K562 (cell line): ENCODE measurements around the gene EFHC1. TPM values are rescaled to one million over a fixed set of nuclear protein-coding genes. Genes with fewer than 3 reads are reported as not detected.

Experiments
- ARID1B ChIP-seq: fragments of 450-650 bp; IDR thresholded peaks from 2 replicates; pipeline ENCODE4 v1.6.1; 2016; ENCODE audit warnings: antibody characterized with exemption, mild to moderate bottlenecking, inconsistent platforms
- ARNT ChIP-seq, 2 experiments: fragments of 450-650 bp; IDR thresholded peaks; 2 replicates each; pipeline ENCODE4 v1.6.1; 2016; ENCODE audit warnings: mild to moderate bottlenecking in 1 of 2
- CEBPG ChIP-seq, 3 experiments: fragments of 200-800 bp in 1 of 3; sonication (Bioruptor generic) in 1 of 3; sonication (generic) in 1 of 3; formaldehyde crosslinking in 1 of 3; IDR thresholded peaks in 2 of 3; conservative IDR thresholded peaks in 1 of 3; 2 replicates each; pipeline versions ENCODE4 v1.6.1 to v1.8.0; 2016 to 2022; ENCODE audit warnings: missing compliant biosample characterization in 2 of 3, missing genetic modification characterization in 2 of 3, mild to moderate bottlenecking in 1 of 3, missing genetic modification reagents in 1 of 3
- EHMT2 ChIP-seq: fragments of 450-650 bp; IDR thresholded peaks from 2 replicates; pipeline ENCODE4 v1.6.1; 2018; ENCODE audit warnings: antibody characterized with exemption
- HDAC8 ChIP-seq: fragments of 450-650 bp; IDR thresholded peaks from 2 replicates; pipeline ENCODE4 v1.6.1; 2016; ENCODE audit warnings: mild to moderate bottlenecking, missing genetic modification characterization, moderate library complexity, missing compliant biosample characterization
- NFYB ChIP-seq: IDR thresholded peaks from 2 replicates; pipeline ENCODE4 v1.6.1; 2011; ENCODE audit warnings: mild to moderate bottlenecking, moderate library complexity; ENCODE audit not compliant: insufficient read length; ENCODE audit errors: extremely low read depth
- RBM25 ChIP-seq: fragments of 200-400 bp; formaldehyde crosslinking; IDR thresholded peaks from 2 replicates; pipeline ENCODE4 v1.6.1; 2018; ENCODE audit warnings: low read length, low read depth, moderate library complexity; ENCODE audit not compliant: severe bottlenecking
- RCOR1 ChIP-seq, 2 experiments: IDR thresholded peaks; 2 replicates each; pipeline ENCODE4 v1.6.1; 2012; ENCODE audit warnings: low read depth in 2 of 2, low read length in 2 of 2, borderline replicate concordance in 1 of 2, improper control_type of control experiment in 1 of 2
- SIN3B ChIP-seq: fragments of 450-650 bp; IDR thresholded peaks from 2 replicates; pipeline ENCODE4 v1.6.1; 2017; ENCODE audit warnings: low read depth, mild to moderate bottlenecking, moderate library complexity
- SMARCA5 ChIP-seq: fragments of 450-650 bp; IDR thresholded peaks from 2 replicates; pipeline ENCODE4 v1.6.1; 2016
- TEAD1 ChIP-seq, 2 experiments: fragments of 450-650 bp in 1 of 2; sonication (generic) in 1 of 2; formaldehyde crosslinking; IDR thresholded peaks; 2 replicates each; pipeline versions ENCODE4 v1.4.0 to v1.8.0; 2020 to 2022; ENCODE audit warnings: mild to moderate bottlenecking in 2 of 2, missing genetic modification reagents in 1 of 2
- TRIM24 ChIP-seq, 2 experiments: fragments of 450-650 bp; IDR thresholded peaks; 2 replicates each; pipeline ENCODE4 v1.6.1; 2016
- ZFP36 ChIP-seq: fragments of 150-350 bp; IDR thresholded peaks from 2 replicates; pipeline ENCODE4 v1.6.1; 2018; ENCODE audit warnings: low read length, low read depth; ENCODE audit not compliant: partially characterized antibody
- ZNF146 ChIP-seq: IDR thresholded peaks from one replicate; pipeline ENCODE4 v1.6.1; 2018; ENCODE audit warnings: missing compliant biosample characterization; ENCODE audit not compliant: unreplicated experiment
- ZNF224 ChIP-seq: sonication (generic); formaldehyde crosslinking; IDR thresholded peaks from 2 replicates; pipeline ENCODE4 v1.8.0; 2022; ENCODE audit warnings: mild to moderate bottlenecking, missing genetic modification reagents
- ZNF507 ChIP-seq: conservative IDR thresholded peaks from 2 replicates; pipeline ENCODE4 v1.6.1; 2017; ENCODE audit warnings: missing genetic modification characterization, missing compliant biosample characterization
- ZNF707 ChIP-seq: fragments of 250-450 bp; sonication (Bioruptor Pico); conservative IDR thresholded peaks from 2 replicates; pipeline ENCODE4 v1.8.0; 2022; ENCODE audit warnings: inconsistent platforms, mild to moderate bottlenecking, moderate library complexity
- ZNF79 ChIP-seq: fragments of 250-450 bp; sonication (Bioruptor Pico); IDR thresholded peaks from 2 replicates; pipeline ENCODE4 v1.4.0; 2020; ENCODE audit warnings: low read depth, mild to moderate bottlenecking, moderate library complexity
- polyA plus RNA-seq, 8 experiments: library from polyadenylated mRNA; depleted of rRNA in 4 of 8; stranded (reverse) in 5 of 8; unstranded in 3 of 8; fragments of >200 nt; fragmentation: Nextera tagmentation in 2 of 8; fragmentation: Illumina TruSeq in 1 of 8; extraction: Ambion mirVana in 2 of 8; extraction: Trizol in 1 of 8; gene quantifications; 2 replicates each; pipeline versions ENCODE4 v1.2.1 to v1.2.3, GENCODE V29; 2011 to 2014; ENCODE audit warnings: inconsistent platforms in 1 of 8, missing spikeins in 1 of 8
- total RNA-seq, 7 experiments: library from RNA; depleted of rRNA in 6 of 7; stranded (reverse); fragments of >200 nt in 6 of 7; fragmentation: Illumina TruSeq in 2 of 7; extraction: Trizol in 2 of 7; gene quantifications; 2 replicates each; pipeline versions ENCODE4 v1.2.1 to v1.2.3, GENCODE V29; 2011 to 2021; ENCODE audit warnings: low replicate concordance in 1 of 7
- TF ChIP-seq, protein P1 (sequence below): fragments of 450-650 bp; IDR thresholded peaks from 2 replicates; pipeline ENCODE4 v1.6.1; 2017; ENCODE audit warnings: antibody characterized with exemption
- TF ChIP-seq, protein P2 (sequence below): IDR thresholded peaks from 3 replicates; pipeline ENCODE4 v1.6.1; 2011; ENCODE audit warnings: borderline replicate concordance, mild to moderate bottlenecking; ENCODE audit not compliant: insufficient read length, insufficient read depth
- TF ChIP-seq, protein P3 (sequence below), 2 experiments: fragments of 150-350 bp in 1 of 2; IDR thresholded peaks; 2 replicates each; pipeline ENCODE4 v1.6.1; 2012 to 2016; ENCODE audit warnings: low read depth in 2 of 2, low read length in 2 of 2, mild to moderate bottlenecking in 1 of 2, moderate library complexity in 1 of 2

The EFHC1 gene
- total and polyA plus RNA-seq, 9 of the 15 experiments (the other 6 are each of a cell fraction or from before 2014, with no cell fraction given): 9.5 to 31.0 (median 14.9) TPM

DNA sequence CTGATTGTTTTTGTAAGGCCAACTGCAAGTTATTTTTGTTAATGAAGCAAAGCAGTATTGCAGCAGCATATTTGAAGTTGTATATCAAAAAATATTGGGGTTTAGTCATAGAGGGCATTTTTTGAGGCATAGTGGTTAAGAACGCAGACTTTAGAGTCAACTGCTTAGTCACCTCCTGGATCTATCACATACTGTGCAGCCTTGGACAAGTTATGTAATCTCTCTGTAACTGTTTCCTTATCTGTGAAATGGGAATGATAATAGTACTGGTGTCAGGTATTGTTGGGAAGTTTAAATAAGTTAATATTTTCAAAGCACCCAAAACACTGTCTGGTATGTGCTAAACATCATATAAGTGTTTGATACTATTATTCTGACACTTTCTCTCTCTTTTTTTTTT lies 27.2 kb upstream of the EFHC1 start (continued):
- TF ChIP-seq, protein P1, sequence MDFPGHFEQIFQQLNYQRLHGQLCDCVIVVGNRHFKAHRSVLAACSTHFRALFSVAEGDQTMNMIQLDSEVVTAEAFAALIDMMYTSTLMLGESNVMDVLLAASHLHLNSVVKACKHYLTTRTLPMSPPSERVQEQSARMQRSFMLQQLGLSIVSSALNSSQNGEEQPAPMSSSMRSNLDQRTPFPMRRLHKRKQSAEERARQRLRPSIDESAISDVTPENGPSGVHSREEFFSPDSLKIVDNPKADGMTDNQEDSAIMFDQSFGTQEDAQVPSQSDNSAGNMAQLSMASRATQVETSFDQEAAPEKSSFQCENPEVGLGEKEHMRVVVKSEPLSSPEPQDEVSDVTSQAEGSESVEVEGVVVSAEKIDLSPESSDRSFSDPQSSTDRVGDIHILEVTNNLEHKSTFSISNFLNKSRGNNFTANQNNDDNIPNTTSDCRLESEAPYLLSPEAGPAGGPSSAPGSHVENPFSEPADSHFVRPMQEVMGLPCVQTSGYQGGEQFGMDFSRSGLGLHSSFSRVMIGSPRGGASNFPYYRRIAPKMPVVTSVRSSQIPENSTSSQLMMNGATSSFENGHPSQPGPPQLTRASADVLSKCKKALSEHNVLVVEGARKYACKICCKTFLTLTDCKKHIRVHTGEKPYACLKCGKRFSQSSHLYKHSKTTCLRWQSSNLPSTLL: no peak
- TF ChIP-seq RBM25: peak; percentile 76
- TF ChIP-seq RCOR1 (IDR thresholded peaks at IDR 0.05; ENCODE audit: borderline replicate concordance in 1 of 2, low read depth in 2 of 2, low read length in 2 of 2): peak in 1 of 2 experiments; percentile 50; a peak in 1 of 4 replicates
- TF ChIP-seq SIN3B: no peak
- peak; percentile 9 for TF ChIP-seq ZFP36
- TF ChIP-seq, protein P2, sequence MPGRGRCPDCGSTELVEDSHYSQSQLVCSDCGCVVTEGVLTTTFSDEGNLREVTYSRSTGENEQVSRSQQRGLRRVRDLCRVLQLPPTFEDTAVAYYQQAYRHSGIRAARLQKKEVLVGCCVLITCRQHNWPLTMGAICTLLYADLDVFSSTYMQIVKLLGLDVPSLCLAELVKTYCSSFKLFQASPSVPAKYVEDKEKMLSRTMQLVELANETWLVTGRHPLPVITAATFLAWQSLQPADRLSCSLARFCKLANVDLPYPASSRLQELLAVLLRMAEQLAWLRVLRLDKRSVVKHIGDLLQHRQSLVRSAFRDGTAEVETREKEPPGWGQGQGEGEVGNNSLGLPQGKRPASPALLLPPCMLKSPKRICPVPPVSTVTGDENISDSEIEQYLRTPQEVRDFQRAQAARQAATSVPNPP: no peak
- TF ChIP-seq ZNF146 (CRISPR knock-in tag): no peak
- no peak for TF ChIP-seq ZNF79 (CRISPR knock-in tag)
- no peak for TF ChIP-seq NFYB
- TF ChIP-seq SMARCA5: peak; percentile 48; the same call in 1 of the 2 replicates
- TF ChIP-seq ZNF707: no peak
- TF ChIP-seq ARID1B: peak; percentile 65
- no peak for TF ChIP-seq CEBPG (CRISPR knock-in tag; IDR thresholded peaks at IDR 0.05)
- peak in 1 of 2 experiments; percentile 35; a peak in 2 of 4 replicates for TF ChIP-seq CEBPG (tag; conservative IDR thresholded peaks at IDR 0.05 in 1 of 2, IDR thresholded peaks at IDR 0.05 in 1 of 2)
- TF ChIP-seq ZNF507 (tag): no peak
- TF ChIP-seq HDAC8 (tag): no peak
- no peak for TF ChIP-seq ZNF224 (CRISPR knock-in tag)
- 0 out of 4 replicates have a peak, but pooled peaks of 1 of the 2 experiments have one; percentile 34 for TF ChIP-seq ARNT (IDR thresholded peaks at IDR 0.05)
- TF ChIP-seq TEAD1 (CRISPR knock-in tag; IDR thresholded peaks at IDR 0.05): no peak
- TF ChIP-seq TRIM24 (IDR thresholded peaks at IDR 0.05): peak; percentile 33 to 46; a peak in 2 of 4 replicates
- no peak for TF ChIP-seq EHMT2
- TF ChIP-seq, protein P3, sequence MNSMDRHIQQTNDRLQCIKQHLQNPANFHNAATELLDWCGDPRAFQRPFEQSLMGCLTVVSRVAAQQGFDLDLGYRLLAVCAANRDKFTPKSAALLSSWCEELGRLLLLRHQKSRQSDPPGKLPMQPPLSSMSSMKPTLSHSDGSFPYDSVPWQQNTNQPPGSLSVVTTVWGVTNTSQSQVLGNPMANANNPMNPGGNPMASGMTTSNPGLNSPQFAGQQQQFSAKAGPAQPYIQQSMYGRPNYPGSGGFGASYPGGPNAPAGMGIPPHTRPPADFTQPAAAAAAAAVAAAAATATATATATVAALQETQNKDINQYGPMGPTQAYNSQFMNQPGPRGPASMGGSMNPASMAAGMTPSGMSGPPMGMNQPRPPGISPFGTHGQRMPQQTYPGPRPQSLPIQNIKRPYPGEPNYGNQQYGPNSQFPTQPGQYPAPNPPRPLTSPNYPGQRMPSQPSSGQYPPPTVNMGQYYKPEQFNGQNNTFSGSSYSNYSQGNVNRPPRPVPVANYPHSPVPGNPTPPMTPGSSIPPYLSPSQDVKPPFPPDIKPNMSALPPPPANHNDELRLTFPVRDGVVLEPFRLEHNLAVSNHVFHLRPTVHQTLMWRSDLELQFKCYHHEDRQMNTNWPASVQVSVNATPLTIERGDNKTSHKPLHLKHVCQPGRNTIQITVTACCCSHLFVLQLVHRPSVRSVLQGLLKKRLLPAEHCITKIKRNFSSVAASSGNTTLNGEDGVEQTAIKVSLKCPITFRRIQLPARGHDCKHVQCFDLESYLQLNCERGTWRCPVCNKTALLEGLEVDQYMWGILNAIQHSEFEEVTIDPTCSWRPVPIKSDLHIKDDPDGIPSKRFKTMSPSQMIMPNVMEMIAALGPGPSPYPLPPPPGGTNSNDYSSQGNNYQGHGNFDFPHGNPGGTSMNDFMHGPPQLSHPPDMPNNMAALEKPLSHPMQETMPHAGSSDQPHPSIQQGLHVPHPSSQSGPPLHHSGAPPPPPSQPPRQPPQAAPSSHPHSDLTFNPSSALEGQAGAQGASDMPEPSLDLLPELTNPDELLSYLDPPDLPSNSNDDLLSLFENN (IDR thresholded peaks at IDR 0.05; ENCODE audit: low read depth in 2 of 2, low read length in 2 of 2): no peak
